ENCODE measurements around the gene CPT2. TPM values are rescaled to one million over a fixed set of nuclear protein-coding genes. Genes with fewer than 3 reads are reported as not detected.
"Not testable (repeated sequence)": the region's sequence is repeated elsewhere in the genome, so short reads cannot be mapped to it uniquely, and the experiment has no call there.

The CPT2 gene
- total RNA-seq, 1 experiment from 2014 or later: 17.0 TPM

DNA sequence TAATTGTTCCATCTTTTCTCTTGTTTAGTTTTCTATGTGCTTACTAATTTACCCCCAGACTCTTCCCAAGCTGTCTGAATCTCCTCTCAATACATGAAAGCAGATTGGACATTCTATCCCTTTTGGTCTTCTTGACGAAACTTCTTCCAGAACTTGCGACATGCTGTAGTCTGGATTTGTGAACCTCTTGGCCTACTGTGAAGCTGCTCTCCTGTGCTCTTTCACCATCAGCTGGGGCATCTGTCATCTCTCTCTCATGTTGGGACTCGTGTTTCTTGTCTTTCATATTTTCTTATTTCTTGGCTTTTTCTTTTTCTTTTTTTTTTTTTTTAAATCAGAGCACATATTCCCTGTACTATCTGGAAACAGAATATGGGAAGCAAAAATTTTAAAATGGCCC, 6.8 kb downstream of the CPT2 start:
- DNase-seq (ENCODE audit: low spot score): no peak
- ChIA-PET CTCF (no interaction called here), POLR2A (ENCODE audit: low non-redundant PET) (no interaction called here)
- H3K9me3 ChIP-seq (ENCODE audit: low read depth, low read length, poor library complexity, severe bottlenecking): peaks cover 18% of the 10 kb centered on the region
- H3K36me3 ChIP-seq (ENCODE audit: insufficient read depth, low read length, poor library complexity, severe bottlenecking): peaks cover 36% of the 10 kb centered on the region
- intact Hi-C loops (cut with micrococcal nuclease; ENCODE audit: unreplicated experiment): no loop called here
- no TSS peak for BruUV-seq (replicated peaks)
- peaks cover under 1% of the 10 kb centered on the region for H3K4me1 ChIP-seq (ENCODE audit: insufficient read depth, low read length, poor library complexity, severe bottlenecking)
- no peak overlapping the region for H3K4me3 ChIP-seq (ENCODE audit: low read depth, low read length, poor library complexity, severe bottlenecking)
- no peaks in the 10 kb centered on the region for H3K27me3 ChIP-seq (replicated peaks; ENCODE audit: insufficient read depth, low read depth, low read length, poor library complexity)
- no peak overlapping the region for H3K27ac ChIP-seq (ENCODE audit: low read depth, low read length, poor library complexity, severe bottlenecking)
- TF ChIP-seq, protein P1, sequence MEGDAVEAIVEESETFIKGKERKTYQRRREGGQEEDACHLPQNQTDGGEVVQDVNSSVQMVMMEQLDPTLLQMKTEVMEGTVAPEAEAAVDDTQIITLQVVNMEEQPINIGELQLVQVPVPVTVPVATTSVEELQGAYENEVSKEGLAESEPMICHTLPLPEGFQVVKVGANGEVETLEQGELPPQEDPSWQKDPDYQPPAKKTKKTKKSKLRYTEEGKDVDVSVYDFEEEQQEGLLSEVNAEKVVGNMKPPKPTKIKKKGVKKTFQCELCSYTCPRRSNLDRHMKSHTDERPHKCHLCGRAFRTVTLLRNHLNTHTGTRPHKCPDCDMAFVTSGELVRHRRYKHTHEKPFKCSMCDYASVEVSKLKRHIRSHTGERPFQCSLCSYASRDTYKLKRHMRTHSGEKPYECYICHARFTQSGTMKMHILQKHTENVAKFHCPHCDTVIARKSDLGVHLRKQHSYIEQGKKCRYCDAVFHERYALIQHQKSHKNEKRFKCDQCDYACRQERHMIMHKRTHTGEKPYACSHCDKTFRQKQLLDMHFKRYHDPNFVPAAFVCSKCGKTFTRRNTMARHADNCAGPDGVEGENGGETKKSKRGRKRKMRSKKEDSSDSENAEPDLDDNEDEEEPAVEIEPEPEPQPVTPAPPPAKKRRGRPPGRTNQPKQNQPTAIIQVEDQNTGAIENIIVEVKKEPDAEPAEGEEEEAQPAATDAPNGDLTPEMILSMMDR (conservative IDR thresholded peaks at IDR 0.05; ENCODE audit: low read depth, low read length): no peak
- TF ChIP-seq EZH2 (IDR thresholded peaks at IDR 0.05; ENCODE audit: borderline replicate concordance, low read depth, low read length, poor library complexity, severe bottlenecking): no peak

DNA sequence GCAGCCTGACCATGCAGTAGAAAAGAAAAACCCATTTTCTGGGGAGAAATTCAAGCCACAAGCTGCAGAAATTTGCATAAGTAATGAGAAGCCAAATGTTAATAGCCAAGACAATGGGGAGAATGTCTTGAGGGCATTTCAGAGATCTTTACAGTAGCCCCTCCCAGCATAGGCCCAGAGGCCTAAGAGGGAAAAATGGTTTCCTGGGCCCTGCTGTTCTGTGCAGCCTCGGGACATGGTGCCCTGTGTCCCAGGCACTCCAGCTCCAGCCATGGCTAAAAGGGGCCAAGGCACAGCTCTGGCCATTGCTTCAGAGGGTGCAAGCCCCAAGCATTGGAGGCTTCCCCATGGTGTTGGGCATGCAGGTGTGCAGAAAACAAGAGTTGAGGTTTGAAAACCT, 8.9 kb downstream of the CPT2 start:
- Histone ChIP-seq H3K9me3 (ENCODE audit: low read depth, low read length, poor library complexity, severe bottlenecking) (peaks cover 18% of the 10 kb centered on the region), H3K36me3 (ENCODE audit: insufficient read depth, low read length, poor library complexity, severe bottlenecking) (peaks cover 55% of the 10 kb centered on the region)
- POLR2A ChIA-PET (ENCODE audit: low non-redundant PET); H3K4me3 ChIP-seq (ENCODE audit: low read depth, low read length, poor library complexity, severe bottlenecking); H3K27me3 ChIP-seq (replicated peaks; ENCODE audit: insufficient read depth, low read depth, low read length, poor library complexity); H3K4me1 ChIP-seq (ENCODE audit: insufficient read depth, low read length, poor library complexity, severe bottlenecking); H3K27ac ChIP-seq (ENCODE audit: low read depth, low read length, poor library complexity, severe bottlenecking); CTCF ChIA-PET; BruUV-seq (replicated peaks); intact Hi-C loops (cut with micrococcal nuclease; ENCODE audit: unreplicated experiment); DNase-seq (ENCODE audit: low spot score): not testable (repeated sequence)

DNA sequence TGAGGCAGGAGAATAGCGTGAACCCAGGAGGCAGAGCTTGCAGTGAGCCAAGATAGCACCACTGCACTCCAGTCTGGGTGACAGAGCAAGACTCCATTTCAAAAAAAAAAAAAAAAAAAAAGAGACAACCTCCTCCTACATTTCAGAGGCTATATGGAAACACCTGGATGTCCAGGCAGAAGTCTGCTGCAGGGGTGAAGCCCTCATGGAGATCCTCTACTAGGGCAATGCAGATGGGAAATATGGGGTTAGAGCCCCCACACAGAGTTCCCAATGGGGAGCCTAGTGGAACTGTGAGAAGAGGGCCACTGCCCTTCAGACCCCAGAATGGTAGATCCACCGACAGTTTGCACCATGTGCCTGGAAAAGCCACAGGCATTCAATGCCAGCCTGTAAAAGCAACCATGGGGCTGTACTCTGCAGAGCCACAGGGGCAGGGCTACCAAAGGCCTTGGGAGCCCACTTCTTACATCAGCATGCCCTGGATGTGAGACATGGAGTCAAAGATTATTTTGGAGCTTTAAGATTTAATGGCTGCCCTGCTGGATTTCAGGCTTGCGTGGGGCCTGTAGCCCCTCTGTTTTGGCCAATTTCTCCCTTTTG, 9.6 kb downstream of the CPT2 start:
- H3K27ac ChIP-seq (ENCODE audit: low read depth, low read length, poor library complexity, severe bottlenecking); DNase-seq (ENCODE audit: low spot score); BruUV-seq (replicated peaks); H3K27me3 ChIP-seq (replicated peaks; ENCODE audit: insufficient read depth, low read depth, low read length, poor library complexity); H3K4me1 ChIP-seq (ENCODE audit: insufficient read depth, low read length, poor library complexity, severe bottlenecking); H3K4me3 ChIP-seq (ENCODE audit: low read depth, low read length, poor library complexity, severe bottlenecking); CTCF ChIA-PET; POLR2A ChIA-PET (ENCODE audit: low non-redundant PET); intact Hi-C loops (cut with micrococcal nuclease; ENCODE audit: unreplicated experiment): not testable (repeated sequence)
- Histone ChIP-seq H3K9me3 (ENCODE audit: low read depth, low read length, poor library complexity, severe bottlenecking) (peaks cover 18% of the 10 kb centered on the region), H3K36me3 (ENCODE audit: insufficient read depth, low read length, poor library complexity, severe bottlenecking) (peaks cover 61% of the 10 kb centered on the region)

DNA sequence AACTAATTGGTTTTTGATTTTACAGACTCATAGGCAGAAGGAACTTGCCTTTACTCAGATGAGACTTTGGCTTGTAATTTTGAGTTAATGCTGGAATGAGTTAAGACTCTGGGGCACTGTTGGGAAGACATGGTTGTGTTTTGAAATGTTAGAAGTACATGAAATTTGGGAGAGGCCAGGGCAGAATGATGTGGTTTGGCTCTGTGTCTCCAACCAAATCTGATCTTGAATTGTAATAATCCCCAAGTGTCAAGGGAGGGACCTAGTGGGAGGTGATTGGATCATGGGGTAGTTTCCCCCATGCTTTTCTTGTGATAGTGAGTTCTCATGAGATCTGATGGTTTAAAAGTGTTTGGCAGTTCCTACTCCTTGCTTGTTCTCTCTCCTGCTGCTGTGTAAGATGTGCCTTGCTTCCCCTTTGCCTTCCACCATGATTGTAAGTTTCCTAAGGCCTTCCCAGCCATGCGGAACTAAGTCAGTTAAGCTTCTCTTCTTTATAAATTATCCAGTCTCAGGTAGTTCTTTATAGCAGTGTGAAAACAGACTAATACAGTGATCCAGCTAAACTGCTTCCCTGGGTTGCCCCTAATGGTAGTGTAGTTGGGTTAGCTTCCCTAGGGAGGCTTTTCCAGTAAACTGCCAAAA, 10.2 kb downstream of the CPT2 start:
- TF ChIP-seq EZH2 (IDR thresholded peaks at IDR 0.05; ENCODE audit: borderline replicate concordance, low read depth, low read length, poor library complexity, severe bottlenecking): no peak
- TF ChIP-seq, protein P1 (conservative IDR thresholded peaks at IDR 0.05; ENCODE audit: low read depth, low read length): no peak
- H3K4me1 ChIP-seq (ENCODE audit: insufficient read depth, low read length, poor library complexity, severe bottlenecking): no peaks in the 10 kb centered on the region
- DNase-seq (ENCODE audit: low spot score): no peak
- CTCF ChIA-PET: no interaction called here
- peaks cover 18% of the 10 kb centered on the region for H3K9me3 ChIP-seq (ENCODE audit: low read depth, low read length, poor library complexity, severe bottlenecking)
- H3K27ac ChIP-seq (ENCODE audit: low read depth, low read length, poor library complexity, severe bottlenecking): no peak overlapping the region
- no peak overlapping the region for H3K4me3 ChIP-seq (ENCODE audit: low read depth, low read length, poor library complexity, severe bottlenecking)
- intact Hi-C loops (cut with micrococcal nuclease; ENCODE audit: unreplicated experiment): no loop called here
- POLR2A ChIA-PET (ENCODE audit: low non-redundant PET): no interaction called here
- no peaks in the 10 kb centered on the region for H3K27me3 ChIP-seq (replicated peaks; ENCODE audit: insufficient read depth, low read depth, low read length, poor library complexity)
- H3K36me3 ChIP-seq (ENCODE audit: insufficient read depth, low read length, poor library complexity, severe bottlenecking): peaks cover 67% of the 10 kb centered on the region
- no TSS peak for BruUV-seq (replicated peaks)
